ENCODE data around the gene USP37.

DNA sequence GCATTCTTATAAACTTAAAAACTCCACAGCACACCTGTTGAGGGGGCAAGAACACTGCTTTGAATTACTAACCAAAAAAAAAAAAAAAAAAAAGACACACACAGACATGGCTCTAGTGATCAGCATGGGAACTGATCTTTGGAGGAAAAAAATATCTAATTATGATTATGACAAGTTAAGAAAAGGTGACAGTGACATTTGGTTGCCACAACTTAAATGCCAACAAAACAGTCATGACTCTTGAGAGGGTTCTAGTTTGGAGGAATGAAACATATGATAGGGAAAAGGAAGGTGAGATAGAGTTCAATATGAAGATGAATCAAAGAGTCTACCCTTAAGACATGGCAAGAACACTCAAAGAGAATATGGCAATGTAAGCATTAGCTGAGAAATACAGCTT, 20.6 kb downstream of the USP37 start:
- TF ChIP-seq, protein P1, sequence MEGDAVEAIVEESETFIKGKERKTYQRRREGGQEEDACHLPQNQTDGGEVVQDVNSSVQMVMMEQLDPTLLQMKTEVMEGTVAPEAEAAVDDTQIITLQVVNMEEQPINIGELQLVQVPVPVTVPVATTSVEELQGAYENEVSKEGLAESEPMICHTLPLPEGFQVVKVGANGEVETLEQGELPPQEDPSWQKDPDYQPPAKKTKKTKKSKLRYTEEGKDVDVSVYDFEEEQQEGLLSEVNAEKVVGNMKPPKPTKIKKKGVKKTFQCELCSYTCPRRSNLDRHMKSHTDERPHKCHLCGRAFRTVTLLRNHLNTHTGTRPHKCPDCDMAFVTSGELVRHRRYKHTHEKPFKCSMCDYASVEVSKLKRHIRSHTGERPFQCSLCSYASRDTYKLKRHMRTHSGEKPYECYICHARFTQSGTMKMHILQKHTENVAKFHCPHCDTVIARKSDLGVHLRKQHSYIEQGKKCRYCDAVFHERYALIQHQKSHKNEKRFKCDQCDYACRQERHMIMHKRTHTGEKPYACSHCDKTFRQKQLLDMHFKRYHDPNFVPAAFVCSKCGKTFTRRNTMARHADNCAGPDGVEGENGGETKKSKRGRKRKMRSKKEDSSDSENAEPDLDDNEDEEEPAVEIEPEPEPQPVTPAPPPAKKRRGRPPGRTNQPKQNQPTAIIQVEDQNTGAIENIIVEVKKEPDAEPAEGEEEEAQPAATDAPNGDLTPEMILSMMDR (IDR thresholded peaks at IDR 0.05), result no peak
- no peak for TF ChIP-seq ZFX (IDR thresholded peaks at IDR 0.05; ENCODE audit: borderline replicate concordance)
